ENCODE data around the gene SHLD1.
"Not testable (repeated sequence)": the region's sequence is repeated elsewhere in the genome, so short reads cannot be mapped to it uniquely, and the experiment has no call there.

DNA sequence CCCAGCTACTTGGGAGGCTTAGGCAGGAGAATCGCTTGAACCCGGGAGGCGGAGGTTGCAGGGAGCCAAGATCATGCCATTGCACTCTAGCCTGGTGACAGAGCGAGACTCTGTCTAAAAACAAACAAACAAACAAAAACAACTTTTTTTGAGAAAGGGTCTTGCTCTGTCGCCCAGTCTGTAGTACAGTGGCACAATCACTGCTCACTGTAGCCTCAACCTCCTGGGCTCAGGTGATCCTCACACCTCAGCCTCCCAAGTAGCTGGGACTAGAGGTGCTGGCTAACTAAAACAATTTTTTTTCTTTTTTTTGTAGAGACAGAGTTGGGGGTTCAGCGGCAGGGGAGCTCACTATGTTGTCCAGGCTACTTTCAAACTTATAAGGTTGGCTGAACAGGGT lies 28.8 kb upstream of the SHLD1 start:
- not testable (repeated sequence) for TF ChIP-seq CTCF (conservative IDR thresholded peaks at IDR 0.05 in 1 of 2, IDR thresholded peaks at IDR 0.05 in 1 of 2; ENCODE audit: low read depth in 1 of 2, low read length in 2 of 2); EZH2 (IDR thresholded peaks at IDR 0.05; ENCODE audit: low read length, missing control alignments)
